GM21528 (cell line): ENCODE data around the gene MUC5AC.
"Not testable (repeated sequence)": the region's sequence is repeated elsewhere in the genome, so short reads cannot be mapped to it uniquely, and the experiment has no call there.

Experiments used
- ATAC-seq: cut with Tn5 transposase; IDR thresholded peaks from one replicate; pipeline ENCODE4 v1.9.1; 2021; ENCODE audit warnings: mild to moderate bottlenecking, moderate library complexity; ENCODE audit not compliant: unreplicated experiment, low FRiP score

MUC5AC gene

GRCh38 chr11:1231396-1232020 is 73.8 kb downstream of the MUC5AC start:
- ATAC-seq = no peak

DNA sequence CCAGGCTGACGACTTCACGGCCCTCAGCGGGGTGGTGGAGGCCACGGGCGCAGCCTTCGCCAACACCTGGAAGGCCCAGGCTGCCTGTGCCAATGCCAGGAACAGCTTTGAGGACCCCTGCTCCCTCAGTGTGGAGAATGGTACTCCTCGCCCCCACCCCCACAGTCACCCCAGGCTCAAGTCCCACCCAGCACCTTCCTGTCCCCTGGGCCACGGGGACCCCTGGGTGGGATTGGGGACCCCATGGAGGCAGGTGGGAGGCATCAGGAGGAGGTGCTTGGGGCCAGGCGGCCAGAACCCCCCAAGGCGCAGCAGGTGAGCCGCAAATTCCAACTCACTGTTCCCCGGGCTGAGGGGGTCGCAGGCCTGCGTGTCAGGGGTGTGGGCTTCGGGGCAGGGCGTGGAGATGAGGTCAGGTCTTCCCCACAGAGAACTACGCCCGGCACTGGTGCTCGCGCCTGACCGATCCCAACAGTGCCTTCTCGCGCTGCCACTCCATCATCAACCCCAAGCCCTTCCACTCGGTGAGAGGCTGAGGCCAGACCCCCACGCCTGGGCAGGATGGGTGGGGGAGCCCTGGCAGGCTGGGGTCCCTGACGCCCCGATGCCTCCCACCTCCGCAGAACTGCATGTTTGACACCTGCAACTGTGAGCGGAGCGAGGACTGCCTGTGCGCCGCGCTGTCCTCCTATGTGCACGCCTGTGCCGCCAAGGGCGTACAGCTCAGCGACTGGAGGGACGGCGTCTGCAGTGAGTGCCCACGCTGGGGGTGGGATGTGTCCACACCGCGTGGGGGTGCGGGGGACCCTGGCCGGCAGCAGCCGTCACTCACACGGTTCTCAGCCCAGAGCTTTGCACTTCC is 74.5 kb downstream of the MUC5AC start:
- ATAC-seq = no peak

GRCh38 chr11:1232883-1233321 is 75.1 kb downstream of the MUC5AC start:
- ATAC-seq = no peak

DNA sequence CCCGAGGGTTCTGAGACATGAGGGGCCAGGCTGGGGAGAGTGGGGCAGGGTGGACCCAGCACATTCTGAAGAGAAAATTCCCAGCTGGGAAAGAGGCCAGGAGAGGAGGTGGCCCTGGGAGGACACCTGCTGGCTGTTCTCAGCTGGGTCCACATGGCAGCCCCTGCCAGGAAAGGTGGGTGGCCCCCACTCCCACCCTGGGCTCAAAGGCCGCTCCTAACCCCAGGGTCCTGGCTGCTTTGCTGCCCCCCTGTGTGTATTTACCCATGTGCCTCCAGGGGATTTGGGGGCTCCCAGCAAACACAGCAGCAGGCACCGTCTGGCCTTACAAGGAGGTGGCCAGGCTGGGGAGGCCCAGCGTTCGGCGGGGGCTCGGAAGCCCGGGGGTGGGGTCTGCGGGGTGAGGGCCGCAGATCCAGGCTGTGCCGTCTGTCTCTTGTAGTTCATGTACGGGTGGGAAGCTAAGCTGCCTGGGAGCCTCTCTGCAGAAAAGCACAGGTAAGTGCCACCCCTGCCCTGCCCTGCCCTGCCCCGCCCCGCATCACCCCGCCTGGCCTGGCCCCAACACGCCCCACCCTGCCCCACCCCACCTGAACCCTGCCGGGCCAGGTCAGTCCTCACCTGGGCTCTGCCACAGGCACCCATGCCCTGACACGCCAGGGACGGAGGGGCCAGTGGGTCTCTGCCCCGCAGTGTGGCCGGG is 75.7 kb downstream of the MUC5AC start:
- no peak for ATAC-seq

GRCh38 chr11:1234054-1234720 is 76.4 kb downstream of the MUC5AC start:
- ATAC-seq = no peak

- ATAC-seq = no peak
These were observed 77.1 kb downstream of the MUC5AC start for GRCh38 chr11:1234771-1235305.

DNA sequence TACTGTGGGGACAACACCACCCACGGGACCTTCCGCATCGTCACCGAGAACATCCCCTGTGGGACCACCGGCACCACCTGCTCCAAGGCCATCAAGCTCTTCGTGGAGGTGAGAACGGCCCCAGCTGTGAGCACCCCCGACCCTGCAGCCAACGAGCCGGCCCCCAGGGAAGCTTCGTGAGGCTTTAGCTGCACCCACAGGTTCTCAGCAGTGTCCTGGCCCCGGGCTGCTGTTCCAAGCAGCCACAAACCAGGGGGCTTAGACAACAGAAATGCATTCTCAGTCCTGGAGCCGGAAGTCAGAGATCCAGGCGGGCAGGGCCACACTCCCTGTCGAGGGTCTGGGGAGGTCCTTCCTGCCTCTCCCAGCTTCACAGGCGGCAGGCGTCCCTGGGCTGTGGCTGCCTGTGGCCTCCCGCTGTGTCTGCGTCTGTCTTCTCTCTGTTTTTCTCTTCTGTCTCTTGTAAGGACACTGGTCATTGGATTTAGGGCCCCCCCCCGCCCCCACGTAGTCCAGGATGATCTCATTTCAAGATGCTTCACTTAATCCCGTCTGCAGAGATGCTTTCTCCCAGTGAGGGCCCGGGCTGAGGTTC is 77.7 kb downstream of the MUC5AC start:
- no peak for ATAC-seq

GRCh38 chr11:1235901-1236315 is 78.2 kb downstream of the MUC5AC start:
- no peak for ATAC-seq

DNA sequence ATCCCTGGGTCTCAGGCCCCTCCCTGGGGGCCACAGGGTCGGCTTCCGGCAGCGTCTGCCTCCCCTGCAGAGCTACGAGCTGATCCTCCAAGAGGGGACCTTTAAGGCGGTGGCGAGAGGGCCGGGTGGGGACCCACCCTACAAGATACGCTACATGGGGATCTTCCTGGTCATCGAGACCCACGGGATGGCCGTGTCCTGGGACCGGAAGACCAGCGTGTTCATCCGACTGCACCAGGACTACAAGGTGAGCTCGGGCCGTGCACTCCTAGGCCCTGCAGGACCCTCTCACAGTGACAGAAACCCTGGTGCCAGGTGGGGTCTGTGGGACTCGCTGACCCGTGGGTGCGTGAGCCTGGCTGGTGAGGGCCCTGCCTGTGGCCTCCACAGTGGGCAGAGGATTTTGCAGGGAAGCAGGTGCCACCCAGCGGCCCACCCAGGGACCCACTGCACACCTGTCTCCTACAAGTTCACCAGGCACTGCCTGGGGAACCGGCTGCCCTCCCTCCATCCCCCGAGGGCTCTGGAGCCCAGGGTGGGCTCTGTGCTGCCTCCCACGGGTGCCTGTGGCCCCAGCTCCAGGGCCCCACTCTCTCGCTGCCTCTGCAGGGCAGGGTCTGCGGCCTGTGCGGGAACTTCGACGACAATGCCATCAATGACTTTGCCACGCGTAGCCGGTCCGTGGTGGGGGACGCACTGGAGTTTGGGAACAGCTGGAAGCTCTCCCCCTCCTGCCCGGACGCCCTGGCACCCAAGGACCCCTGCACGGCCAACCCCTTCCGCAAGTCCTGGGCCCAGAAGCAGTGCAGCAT is 78.8 kb downstream of the MUC5AC start:
- ATAC-seq = no peak

DNA sequence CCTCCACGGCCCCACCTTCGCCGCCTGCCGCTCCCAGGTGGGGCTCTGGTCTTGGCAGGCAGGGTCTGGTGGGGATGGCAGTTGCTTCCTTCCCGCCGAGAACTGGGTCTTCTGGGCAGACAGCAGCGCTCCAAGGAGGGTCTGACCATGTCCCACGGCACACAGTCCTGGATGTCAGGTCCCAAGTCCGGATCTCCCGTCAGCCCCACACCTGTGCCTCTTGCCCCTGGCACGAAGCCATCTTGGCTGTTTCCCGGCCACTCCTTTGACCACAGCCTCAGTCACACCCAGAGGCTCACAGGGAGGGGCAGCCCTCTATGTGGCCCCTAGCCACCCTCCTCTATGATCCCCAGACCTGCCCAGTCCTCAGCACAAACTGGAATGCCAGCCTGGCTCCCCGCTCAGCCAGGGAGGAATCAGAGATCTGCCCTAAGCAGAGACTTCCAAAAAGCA is 79.4 kb downstream of the MUC5AC start:
- no peak for ATAC-seq

DNA sequence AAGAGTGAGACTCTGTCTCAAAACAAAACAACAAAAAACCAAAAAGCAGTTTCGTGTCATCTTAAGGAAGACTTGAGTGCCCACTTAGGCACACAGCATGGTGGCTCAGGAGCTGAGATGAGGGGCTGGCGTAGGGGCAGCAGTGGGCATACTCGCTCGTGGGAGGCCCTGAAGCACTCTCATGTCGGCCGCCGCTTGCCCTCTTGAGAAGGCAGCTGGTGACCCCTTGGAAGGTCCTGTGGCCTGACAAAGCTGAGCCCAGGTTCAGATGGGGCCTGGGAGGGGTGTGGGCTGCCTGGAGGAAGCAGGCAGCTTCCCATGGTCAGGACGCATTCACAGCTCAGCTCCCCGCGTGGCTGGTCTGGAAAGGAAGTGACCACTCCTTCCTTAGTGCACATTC is 80.1 kb downstream of the MUC5AC start:
- no peak for ATAC-seq

DNA sequence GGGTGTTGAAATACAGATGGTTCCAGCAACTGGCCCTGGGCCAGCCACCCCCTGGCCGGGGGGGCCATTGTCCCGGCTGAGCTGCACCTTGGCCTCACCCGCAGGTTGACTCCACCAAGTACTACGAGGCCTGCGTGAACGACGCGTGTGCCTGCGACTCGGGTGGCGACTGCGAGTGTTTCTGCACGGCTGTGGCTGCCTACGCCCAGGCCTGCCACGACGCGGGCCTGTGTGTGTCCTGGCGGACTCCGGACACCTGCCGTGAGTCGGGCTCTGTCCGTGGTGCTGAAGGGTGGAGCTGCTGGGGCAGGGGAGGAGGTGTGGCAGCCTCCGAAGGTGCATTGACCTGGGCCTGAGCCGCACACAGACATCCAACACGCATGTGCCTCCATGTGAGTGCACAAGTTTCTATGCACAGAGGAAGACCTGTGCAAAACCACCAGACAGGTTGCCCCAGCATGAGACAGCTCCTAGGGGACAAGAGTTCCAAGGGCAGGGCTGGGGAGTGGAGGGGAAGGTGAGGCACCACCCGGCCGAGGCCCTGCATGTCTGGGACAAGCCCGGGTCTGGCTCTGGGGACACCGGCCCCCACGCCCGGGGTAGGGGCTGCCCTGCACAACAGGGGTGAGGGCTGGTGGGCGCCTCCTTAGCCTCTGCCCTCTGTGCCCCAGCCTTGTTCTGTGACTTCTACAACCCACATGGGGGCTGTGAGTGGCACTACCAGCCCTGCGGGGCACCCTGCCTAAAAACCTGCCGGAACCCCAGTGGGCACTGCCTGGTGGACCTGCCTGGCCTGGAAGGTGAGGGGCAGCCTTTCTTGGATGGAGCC is 81.2 kb downstream of the MUC5AC start:
- no peak for ATAC-seq

GRCh38 chr11:1239596-1240205 is 81.9 kb downstream of the MUC5AC start:
- ATAC-seq = no peak

- ATAC-seq = no peak
These were observed 83.0 kb downstream of the MUC5AC start for GRCh38 chr11:1240771-1241170.

DNA sequence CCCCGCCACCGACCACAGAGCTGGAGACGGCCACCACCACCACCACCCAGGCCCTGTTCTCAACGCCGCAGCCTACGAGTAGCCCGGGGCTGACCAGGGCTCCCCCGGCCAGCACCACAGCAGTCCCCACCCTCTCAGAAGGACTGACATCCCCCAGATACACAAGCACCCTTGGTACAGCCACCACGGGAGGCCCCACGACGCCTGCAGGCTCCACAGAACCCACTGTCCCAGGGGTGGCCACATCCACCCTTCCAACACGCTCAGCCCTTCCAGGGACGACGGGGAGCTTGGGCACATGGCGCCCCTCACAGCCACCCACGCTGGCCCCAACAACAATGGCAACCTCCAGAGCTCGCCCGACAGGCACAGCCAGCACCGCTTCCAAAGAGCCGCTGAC is 84.0 kb downstream of the MUC5AC start:
- no peak for ATAC-seq

- no peak for ATAC-seq
These were observed 84.5 kb downstream of the MUC5AC start for GRCh38 chr11:1242289-1242688.

- ATAC-seq = not testable (repeated sequence)
These were observed 85.0 kb downstream of the MUC5AC start for GRCh38 chr11:1242751-1243150.

DNA sequence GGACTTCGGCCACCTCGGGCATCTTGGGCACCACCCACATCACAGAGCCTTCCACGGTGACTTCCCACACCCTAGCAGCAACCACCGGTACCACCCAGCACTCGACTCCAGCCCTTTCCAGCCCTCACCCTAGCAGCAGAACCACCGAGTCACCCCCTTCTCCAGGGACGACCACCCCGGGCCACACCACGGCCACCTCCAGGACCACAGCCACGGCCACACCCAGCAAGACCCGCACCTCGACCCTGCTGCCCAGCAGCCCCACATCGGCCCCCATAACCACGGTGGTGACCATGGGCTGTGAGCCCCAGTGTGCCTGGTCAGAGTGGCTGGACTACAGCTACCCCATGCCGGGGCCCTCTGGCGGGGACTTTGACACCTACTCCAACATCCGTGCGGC is 85.8 kb downstream of the MUC5AC start:
- ATAC-seq = not testable (repeated sequence)
